ENCODE data around the gene HSD3B2.

GRCh38 chr1:119428991-119429390 lies 14.0 kb downstream of the HSD3B2 start:
- no peak for TF ChIP-seq CTCF (optimal IDR thresholded peaks at IDR 0.05 in 1 of 3, IDR thresholded peaks at IDR 0.05 in 1 of 3, conservative IDR thresholded peaks at IDR 0.05 in 1 of 3; ENCODE audit: extremely low read depth in 1 of 3, insufficient read depth in 2 of 3, low read length in 3 of 3)
- TF ChIP-seq EZH2 (IDR thresholded peaks at IDR 0.05; ENCODE audit: low read length): no peak

Measured in keratinocyte (primary cell).